ENCODE data around the gene RCE1. TPM values are rescaled to one million over a fixed set of nuclear protein-coding genes. Genes with fewer than 3 reads are reported as not detected.

RCE1 gene
- total and polyA plus RNA-seq, 10 donors: 10.0 to 27.9 (median 17.7) TPM

DNA sequence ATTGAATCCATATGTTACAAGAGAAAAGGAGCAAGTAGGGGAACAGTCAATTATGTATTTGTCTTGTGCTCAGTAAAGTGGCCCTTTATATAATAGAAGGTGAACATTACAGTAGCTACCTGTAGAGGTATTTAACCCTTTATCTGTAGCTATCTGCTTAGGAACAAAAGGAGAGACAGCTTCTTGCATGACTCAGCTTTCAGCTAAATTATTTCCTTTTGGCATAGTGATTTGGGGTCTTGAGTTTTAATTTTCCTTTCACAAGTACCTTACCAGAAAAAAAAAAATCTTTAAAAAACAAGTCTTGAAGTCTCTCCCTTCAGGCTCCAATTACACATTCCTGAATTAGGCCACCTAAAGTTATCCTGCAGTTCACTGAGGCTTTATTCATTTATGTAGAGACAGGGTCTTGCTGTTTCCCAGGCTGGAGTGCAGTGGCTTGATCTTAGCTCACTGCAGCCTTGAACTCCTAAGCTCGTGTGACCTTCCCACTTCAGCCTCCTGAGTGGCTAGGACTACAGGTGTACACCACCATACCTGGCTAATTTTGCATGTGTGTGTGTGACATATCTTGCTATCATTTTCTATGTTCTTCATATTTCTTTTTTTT is 32.6 kb upstream of the RCE1 start:
- H3K9me3 ChIP-seq: no peaks in the 10 kb centered on the region
- 88 to 100% (median 94%) methylated on average over 1 of the region's 1 CpG for WGBS, 5 donors
- no peaks in the 10 kb centered on the region for H3K4me1 ChIP-seq

DNA sequence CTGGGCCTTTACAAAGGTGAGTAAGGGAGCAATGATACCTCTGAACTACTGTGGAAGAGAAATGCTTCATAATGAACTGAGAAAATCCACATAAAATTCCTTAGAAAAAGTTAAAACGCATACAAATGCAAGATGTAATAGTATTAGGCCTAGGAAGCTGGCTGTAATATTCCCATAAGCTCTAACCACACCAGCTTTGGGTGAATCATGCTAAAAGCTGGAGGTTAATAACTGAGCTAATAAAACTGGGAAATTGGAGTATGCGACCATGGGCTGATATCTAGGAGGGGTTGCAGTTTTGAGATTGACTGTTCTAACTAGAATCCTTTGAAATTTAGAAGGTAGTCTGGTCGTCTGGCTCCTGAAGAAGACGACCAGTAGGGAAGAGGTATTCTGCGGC is 28.6 kb upstream of the RCE1 start:
- no peaks in the 10 kb centered on the region for H3K9me3 ChIP-seq
- WGBS, 5 donors: 90 to 95% (median 93%) methylated on average over 5 of the region's 5 CpGs
- H3K4me3 ChIP-seq: no peak overlapping the region
- DNase-seq: no peak
- H3K27me3 ChIP-seq (replicated peaks in 1 of 7): no peaks in the 10 kb centered on the region
- H3K36me3 ChIP-seq: no peaks in the 10 kb centered on the region
- TF ChIP-seq, protein P1, sequence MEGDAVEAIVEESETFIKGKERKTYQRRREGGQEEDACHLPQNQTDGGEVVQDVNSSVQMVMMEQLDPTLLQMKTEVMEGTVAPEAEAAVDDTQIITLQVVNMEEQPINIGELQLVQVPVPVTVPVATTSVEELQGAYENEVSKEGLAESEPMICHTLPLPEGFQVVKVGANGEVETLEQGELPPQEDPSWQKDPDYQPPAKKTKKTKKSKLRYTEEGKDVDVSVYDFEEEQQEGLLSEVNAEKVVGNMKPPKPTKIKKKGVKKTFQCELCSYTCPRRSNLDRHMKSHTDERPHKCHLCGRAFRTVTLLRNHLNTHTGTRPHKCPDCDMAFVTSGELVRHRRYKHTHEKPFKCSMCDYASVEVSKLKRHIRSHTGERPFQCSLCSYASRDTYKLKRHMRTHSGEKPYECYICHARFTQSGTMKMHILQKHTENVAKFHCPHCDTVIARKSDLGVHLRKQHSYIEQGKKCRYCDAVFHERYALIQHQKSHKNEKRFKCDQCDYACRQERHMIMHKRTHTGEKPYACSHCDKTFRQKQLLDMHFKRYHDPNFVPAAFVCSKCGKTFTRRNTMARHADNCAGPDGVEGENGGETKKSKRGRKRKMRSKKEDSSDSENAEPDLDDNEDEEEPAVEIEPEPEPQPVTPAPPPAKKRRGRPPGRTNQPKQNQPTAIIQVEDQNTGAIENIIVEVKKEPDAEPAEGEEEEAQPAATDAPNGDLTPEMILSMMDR (IDR thresholded peaks at IDR 0.05 in 8 of 11, conservative IDR thresholded peaks at IDR 0.05 in 3 of 11): no peak
- no peak for TF ChIP-seq POLR2A (IDR thresholded peaks at IDR 0.05)
- TF ChIP-seq POLR2AphosphoS5 (IDR thresholded peaks at IDR 0.05): no peak
- intact Hi-C loops (cut with DNase I; ENCODE audit: low total_unique reads): no loop called here
- H3K4me1 ChIP-seq: no peaks in the 10 kb centered on the region
- H3K27ac ChIP-seq: no peak overlapping the region

More for the DNA sequence above, 32.6 kb upstream of the RCE1 start:
- H3K36me3 ChIP-seq: peaks cover 0 to 3% (median 0%) of the 10 kb centered on the region in 6 donors
- no peak overlapping the region for H3K27ac ChIP-seq
- H3K27me3 ChIP-seq (replicated peaks in 1 of 7): no peaks in the 10 kb centered on the region
- intact Hi-C loops (cut with DNase I; ENCODE audit: low total_unique reads): no loop called here
- DNase-seq: no peak
- TF ChIP-seq, protein P1 (IDR thresholded peaks at IDR 0.05 in 8 of 11, conservative IDR thresholded peaks at IDR 0.05 in 3 of 11): no peak
- TF ChIP-seq POLR2AphosphoS5 (IDR thresholded peaks at IDR 0.05) (no peak), POLR2A (IDR thresholded peaks at IDR 0.05) (no peak)
- no peak overlapping the region for H3K4me3 ChIP-seq

DNA sequence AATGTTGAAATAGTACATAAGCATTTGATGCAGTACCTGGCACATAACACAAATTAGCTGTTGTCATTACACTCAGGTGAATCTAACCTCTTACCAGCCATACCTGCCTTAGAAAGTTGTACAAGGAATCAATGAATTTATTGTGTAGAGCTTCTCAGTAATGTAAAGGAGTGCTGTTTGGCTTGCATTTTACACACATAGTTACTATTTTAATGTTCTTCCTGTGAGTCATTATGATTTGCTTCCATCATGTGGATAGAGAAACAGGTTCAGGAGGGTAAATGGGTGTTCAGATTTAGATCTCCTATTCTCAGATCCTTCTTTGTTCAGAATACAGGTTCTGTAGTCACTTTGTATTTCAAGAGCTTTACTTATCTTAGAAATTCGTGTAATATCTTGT is 27.6 kb upstream of the RCE1 start:
- Histone ChIP-seq H3K27ac (no peak overlapping the region), H3K36me3 (no peaks in the 10 kb centered on the region), H3K9me3 (no peaks in the 10 kb centered on the region), H3K27me3 (replicated peaks in 1 of 7) (no peaks in the 10 kb centered on the region), H3K4me3 (no peak overlapping the region), H3K4me1 (no peaks in the 10 kb centered on the region)
- 40 to 97% (median 78%) methylated on average over 1 of the region's 1 CpG for WGBS, 5 donors
- no peak for TF ChIP-seq POLR2AphosphoS5 (IDR thresholded peaks at IDR 0.05)
- TF ChIP-seq, protein P1 (IDR thresholded peaks at IDR 0.05 in 8 of 11, conservative IDR thresholded peaks at IDR 0.05 in 3 of 11): no peak
- TF ChIP-seq POLR2A (IDR thresholded peaks at IDR 0.05): no peak
- DNase-seq: no peak
- intact Hi-C loops (cut with DNase I; ENCODE audit: low total_unique reads): no loop called here

GRCh38 chr11:66818231-66818955 is 24.8 kb upstream of the RCE1 start:
- Histone ChIP-seq H3K4me1 (no peaks in the 10 kb centered on the region), H3K9me3 (no peaks in the 10 kb centered on the region), H3K36me3 (no peaks in the 10 kb centered on the region), H3K27me3 (replicated peaks in 1 of 7) (no peaks in the 10 kb centered on the region), H3K27ac (no peak overlapping the region), H3K4me3 (no peak overlapping the region)
- intact Hi-C loops (cut with DNase I; ENCODE audit: low total_unique reads): no loop called here
- 78 to 86% (median 83%) methylated on average over 3 of the region's 3 CpGs for WGBS, 5 donors
- TF ChIP-seq, protein P1 (IDR thresholded peaks at IDR 0.05 in 8 of 11, conservative IDR thresholded peaks at IDR 0.05 in 3 of 11): no peak
- TF ChIP-seq POLR2AphosphoS5 (IDR thresholded peaks at IDR 0.05) (no peak), POLR2A (IDR thresholded peaks at IDR 0.05) (no peak)
- DNase-seq: no peak

All from spleen (tissue), 11 donors.